ENCODE data around the gene KRR1. TPM values are rescaled to one million over a fixed set of nuclear protein-coding genes. Genes with fewer than 3 reads are reported as not detected.
A peak's percentile ranks its signal among the peaks of the same experiment; 100 is the strongest.

KRR1 gene
- total RNA-seq = 100 to 1,000 TPM in 1 of 5 experiments, 10 to 100 TPM in 4; 69.3 to 120 (median 74.3) TPM
- 10 to 100 TPM; 64.0 to 67.2 TPM for polyA plus RNA-seq
- total RNA-seq = 113 reads per million, percentile 86 among the genes with 10 or more reads in this experiment

DNA sequence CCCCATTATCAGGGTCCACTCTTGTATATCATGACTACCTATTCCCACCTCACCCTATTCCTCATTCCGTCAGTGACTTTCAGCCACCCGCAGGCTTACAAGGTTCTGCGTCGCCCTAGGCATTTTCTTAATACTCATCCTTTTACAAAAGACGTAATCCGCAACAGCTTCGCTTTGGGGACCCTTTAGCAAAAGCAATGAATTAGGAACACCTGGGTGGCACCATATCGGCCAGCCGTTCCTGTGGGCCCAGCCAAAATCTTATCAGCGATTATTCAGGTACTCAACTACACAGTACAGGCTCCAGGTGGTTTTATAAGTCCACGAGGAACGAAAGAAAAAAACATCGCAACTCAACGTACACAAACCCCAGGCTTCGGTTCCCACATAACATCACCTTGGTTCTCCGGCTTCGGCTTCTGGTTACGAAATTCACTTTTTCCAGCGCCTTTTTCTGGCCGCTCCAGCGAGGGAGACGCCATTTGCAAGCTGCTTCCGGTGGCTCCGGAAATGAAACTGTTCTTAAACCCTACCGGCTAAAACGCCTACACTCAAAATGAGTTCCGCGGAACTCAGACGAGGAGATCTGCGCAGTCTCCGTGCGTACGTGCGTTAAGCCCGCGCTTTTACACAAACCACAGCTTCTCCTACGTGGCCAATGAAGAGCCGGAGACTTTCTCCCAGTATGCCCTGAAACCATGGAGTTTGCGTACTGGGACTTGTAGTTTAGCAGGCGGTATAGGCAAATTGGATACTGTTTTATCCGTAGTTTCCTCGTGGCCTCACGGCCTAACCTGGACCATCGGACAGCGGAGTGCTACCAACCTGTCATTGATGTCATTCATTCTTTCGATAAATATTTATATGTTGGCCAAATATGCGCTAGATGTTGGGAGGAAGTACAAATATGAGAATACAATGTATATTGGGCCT lies at the start of gene KRR1:
KRR1 (minus strand) TSS at position 494 of the 933 bp plus-strand sequence; CDS start at position 482, 12 bp downstream.
- H3K27ac ChIP-seq (ENCODE audit: low read depth, low read length) = peak within 1 kb of the TSS; percentile 89
- Mint-ChIP-seq H3K4me3 (peak within 1 kb of the TSS; percentile 96 to 100 (median 99)), H3K27ac (peak within 1 kb of the TSS; percentile 96 to 100 (median 99)), H3K9me3 (peaks cover 0 to 6% (median 0%) of the 10 kb centered on the region in 11 donors), H3K36me3 (peaks cover 0 to 9% (median 6%) of the 10 kb centered on the region in 5 donors), H3K27me3 (no peaks in the 10 kb centered on the region), H3K4me1 (peaks cover 15 to 47% (median 38%) of the 10 kb centered on the region in 7 donors)
- DNase-seq (peak; percentile 60 to 93 (median 90)), ATAC-seq (peak; percentile 98)
- peaks cover 0 to 11% (median 0%) of the 10 kb centered on the region in 3 experiments for H3K36me3 ChIP-seq (ENCODE audit: control insufficient read depth in 2 of 3, insufficient read depth in 3 of 3, low read length in 3 of 3)
- H3K4me3 ChIP-seq (ENCODE audit: low read length) = peak within 1 kb of the TSS; percentile 90
- H3K4me1 ChIP-seq (ENCODE audit: control insufficient read depth in 2 of 2, insufficient read depth in 2 of 2, low read length in 2 of 2) = peaks cover 13% of the 10 kb centered on the region in 2 donors
- no peaks in the 10 kb centered on the region for H3K9me3 ChIP-seq (ENCODE audit: control insufficient read depth in 2 of 3, low read length in 3 of 3)
- intact Hi-C loops (cut with micrococcal nuclease) = loop anchor here (1.0 to 10.0 kb wide), 13 partner anchors 31 to 1553 kb away; partner anchors contain the start of genes ATXN7L3B (in 2 of the 2), BBS10 (in 2 of the 2), GLIPR1 (in 2 of the 2) and GLIPR1L2 (in 2 of the 2)
- CTCF ChIA-PET = interaction anchor here (1.1 to 1.4 kb wide), 6 partner anchors 15 to 520 kb away, joined by 3 to 7 read pairs (median 4); partner anchors contain the start of genes GLIPR1L1 and PHLDA1
- POLR2A ChIA-PET = interaction anchor here (0.8 to 3.2 kb wide), 15 partner anchors 9 to 1048 kb away, joined by 3 to 15 read pairs (median 5); partner anchors contain the start of genes BBS10, GLIPR1, GLIPR1L2 and NAP1L1
- H3K27me3 ChIP-seq (ENCODE audit: control insufficient read depth in 2 of 2, insufficient read depth in 2 of 2, low read length in 2 of 2) = no peaks in the 10 kb centered on the region

DNA sequence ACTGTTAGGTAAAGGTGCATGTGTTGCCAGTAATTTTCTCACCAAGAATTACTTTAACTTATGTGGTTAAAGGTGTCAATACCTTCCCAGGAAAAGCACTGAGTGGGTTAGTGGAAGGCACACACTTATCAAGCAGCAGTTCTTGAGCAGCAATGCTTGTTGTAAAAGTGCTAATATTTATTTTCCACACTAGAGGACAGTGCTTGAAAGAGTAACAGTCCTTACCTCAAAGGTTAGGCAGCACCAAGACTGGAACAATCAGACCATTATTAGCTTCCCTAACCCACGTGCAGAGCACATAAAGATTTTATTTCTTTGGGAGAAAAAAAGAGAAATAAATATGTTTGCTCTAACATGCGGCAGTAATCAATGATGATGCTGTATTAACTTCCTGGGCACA lies 48.8 kb upstream of the KRR1 start:
- Mint-ChIP-seq H3K27me3 (peaks cover 10 to 32% (median 27%) of the 10 kb centered on the region in 5 donors), H3K4me1 (peaks cover 0 to 2% (median 0%) of the 10 kb centered on the region in 7 donors), H3K27ac (no peak overlapping the region), H3K9me3 (no peaks in the 10 kb centered on the region), H3K4me3 (no peak overlapping the region), H3K36me3 (no peaks in the 10 kb centered on the region)
- DNase-seq (no peak), ATAC-seq (no peak)
- intact Hi-C loops (cut with micrococcal nuclease) = loop anchor here in 1 of 2 donors (1.0 kb wide), 1 partner anchor 477 kb away; no protein-coding TSS in a partner anchor
- CTCF ChIA-PET = no interaction called here
- no peak overlapping the region for H3K4me3 ChIP-seq (ENCODE audit: low read length)
- H3K36me3 ChIP-seq (ENCODE audit: control insufficient read depth in 2 of 3, insufficient read depth in 3 of 3, low read length in 3 of 3) = no peaks in the 10 kb centered on the region
- no peak overlapping the region for H3K27ac ChIP-seq (ENCODE audit: low read depth, low read length)
- H3K4me1 ChIP-seq (ENCODE audit: control insufficient read depth in 2 of 2, insufficient read depth in 2 of 2, low read length in 2 of 2) = no peaks in the 10 kb centered on the region
- H3K9me3 ChIP-seq (ENCODE audit: control insufficient read depth in 2 of 3, low read length in 3 of 3) = no peaks in the 10 kb centered on the region
- H3K27me3 ChIP-seq (ENCODE audit: control insufficient read depth in 2 of 2, insufficient read depth in 2 of 2, low read length in 2 of 2) = no peaks in the 10 kb centered on the region
- POLR2A ChIA-PET = no interaction called here

DNA sequence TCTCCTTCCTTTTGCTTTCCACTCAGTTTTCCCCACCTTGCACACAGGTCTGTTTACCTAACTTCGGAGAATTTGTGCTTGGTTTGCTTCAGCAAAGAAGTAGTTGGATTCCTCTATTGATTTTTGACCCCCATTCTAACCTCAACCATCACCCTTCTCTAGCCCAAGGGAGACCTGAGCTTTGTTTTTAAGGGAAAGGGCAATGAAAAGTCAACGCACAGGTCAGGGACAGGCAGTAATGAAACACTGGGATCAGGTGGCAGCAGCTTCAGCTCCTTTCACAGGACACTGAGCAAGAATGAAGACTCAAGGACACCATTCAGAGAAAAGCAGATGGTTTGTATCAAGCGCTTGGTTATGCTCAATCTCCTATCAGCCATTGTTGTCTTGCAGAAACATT lies 46.9 kb upstream of the KRR1 start:
- no peak overlapping the region for H3K4me3 ChIP-seq (ENCODE audit: low read length)
- Mint-ChIP-seq H3K27ac (no peak overlapping the region), H3K4me3 (no peak overlapping the region), H3K9me3 (no peaks in the 10 kb centered on the region), H3K4me1 (no peaks in the 10 kb centered on the region), H3K27me3 (peaks cover 10 to 34% (median 29%) of the 10 kb centered on the region in 5 donors), H3K36me3 (no peaks in the 10 kb centered on the region)
- no peak overlapping the region for H3K27ac ChIP-seq (ENCODE audit: low read depth, low read length)
- no peaks in the 10 kb centered on the region for H3K36me3 ChIP-seq (ENCODE audit: control insufficient read depth in 2 of 3, insufficient read depth in 3 of 3, low read length in 3 of 3)
- DNase-seq (no peak), ATAC-seq (no peak)
- H3K9me3 ChIP-seq (ENCODE audit: control insufficient read depth in 2 of 3, low read length in 3 of 3) = no peaks in the 10 kb centered on the region
- ChIA-PET POLR2A (no interaction called here), CTCF (no interaction called here)
- intact Hi-C loops (cut with micrococcal nuclease) = no loop called here
- H3K27me3 ChIP-seq (ENCODE audit: control insufficient read depth in 2 of 2, insufficient read depth in 2 of 2, low read length in 2 of 2) = no peaks in the 10 kb centered on the region
- H3K4me1 ChIP-seq (ENCODE audit: control insufficient read depth in 2 of 2, insufficient read depth in 2 of 2, low read length in 2 of 2) = no peaks in the 10 kb centered on the region

DNA sequence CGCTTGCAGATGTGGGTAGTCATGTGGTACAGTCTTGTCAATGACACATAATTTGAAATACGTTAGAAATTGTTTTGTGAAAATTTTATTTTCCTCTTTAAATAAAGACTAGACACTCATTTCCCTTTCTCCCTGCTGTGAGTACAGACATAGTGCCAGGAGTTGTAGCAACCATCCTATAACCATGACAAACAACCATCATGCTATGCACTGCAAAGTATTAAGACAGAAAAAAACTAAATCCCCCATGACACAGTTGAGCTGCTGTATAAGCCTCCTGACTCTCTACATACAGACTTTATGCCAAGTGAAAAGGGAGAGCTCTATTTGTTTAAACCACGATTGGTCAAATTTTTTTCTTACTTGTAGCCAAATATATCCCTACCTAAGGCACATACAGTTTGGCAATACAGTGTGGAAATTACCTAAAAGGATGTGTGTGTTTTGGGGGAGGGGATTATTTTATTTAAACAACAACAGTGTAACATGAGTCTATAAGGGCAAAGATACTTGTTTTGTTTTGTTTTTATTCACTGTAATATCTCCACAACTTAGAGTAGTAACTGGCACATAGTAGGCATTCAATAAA lies 45.0 kb upstream of the KRR1 start:
- Mint-ChIP-seq H3K36me3 (no peaks in the 10 kb centered on the region), H3K27me3 (peaks cover 8 to 39% (median 20%) of the 10 kb centered on the region in 5 donors)
- CTCF ChIA-PET = no interaction called here

DNA sequence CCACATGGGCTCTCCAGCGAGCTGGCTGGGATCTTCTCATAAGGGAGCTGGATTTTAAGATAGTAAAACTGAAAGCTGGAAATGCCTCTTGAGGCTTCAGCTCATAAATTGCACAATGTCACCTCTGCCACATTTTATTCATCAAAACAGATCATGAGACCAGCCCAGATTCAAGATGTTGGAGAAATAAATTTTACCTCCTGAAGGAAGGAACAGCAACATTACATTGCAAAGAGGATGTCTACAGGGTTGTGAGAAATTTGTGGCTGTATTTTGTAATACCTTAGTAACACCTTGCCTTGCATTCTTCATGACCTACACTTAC lies 43.1 kb upstream of the KRR1 start:
- Histone ChIP-seq H3K27me3 (ENCODE audit: control insufficient read depth in 2 of 2, insufficient read depth in 2 of 2, low read length in 2 of 2) (no peaks in the 10 kb centered on the region), H3K4me1 (ENCODE audit: control insufficient read depth in 2 of 2, insufficient read depth in 2 of 2, low read length in 2 of 2) (no peaks in the 10 kb centered on the region), H3K36me3 (ENCODE audit: control insufficient read depth in 2 of 3, insufficient read depth in 3 of 3, low read length in 3 of 3) (no peaks in the 10 kb centered on the region), H3K4me3 (ENCODE audit: low read length) (no peak overlapping the region), H3K27ac (ENCODE audit: low read depth, low read length) (no peak overlapping the region), H3K9me3 (ENCODE audit: control insufficient read depth in 2 of 3, low read length in 3 of 3) (no peaks in the 10 kb centered on the region)
- Mint-ChIP-seq H3K4me3 (no peak overlapping the region), H3K9me3 (no peaks in the 10 kb centered on the region), H3K27me3 (peaks cover 10 to 48% (median 19%) of the 10 kb centered on the region in 5 donors), H3K4me1 (no peaks in the 10 kb centered on the region), H3K27ac (no peak overlapping the region), H3K36me3 (no peaks in the 10 kb centered on the region)
- ChIA-PET POLR2A (interaction anchor here (0.7 kb wide), 1 partner anchor 774 kb away, joined by 3 read pairs; no protein-coding TSS in a partner anchor), CTCF (no interaction called here)
- ATAC-seq (no peak), DNase-seq (no peak)
- intact Hi-C loops (cut with micrococcal nuclease) = no loop called here

More for the DNA sequence above, 45.0 kb upstream of the KRR1 start:
- no peak overlapping the region for H3K4me3 Mint-ChIP-seq
- no peaks in the 10 kb centered on the region for H3K36me3 ChIP-seq (ENCODE audit: control insufficient read depth in 2 of 3, insufficient read depth in 3 of 3, low read length in 3 of 3)
- no peaks in the 10 kb centered on the region for H3K4me1 ChIP-seq (ENCODE audit: control insufficient read depth in 2 of 2, insufficient read depth in 2 of 2, low read length in 2 of 2)
- POLR2A ChIA-PET = no interaction called here
- no peaks in the 10 kb centered on the region for H3K9me3 ChIP-seq (ENCODE audit: control insufficient read depth in 2 of 3, low read length in 3 of 3)
- H3K27me3 ChIP-seq (ENCODE audit: control insufficient read depth in 2 of 2, insufficient read depth in 2 of 2, low read length in 2 of 2) = no peaks in the 10 kb centered on the region
- no peaks in the 10 kb centered on the region for H3K9me3 Mint-ChIP-seq
- no peak overlapping the region for H3K27ac ChIP-seq (ENCODE audit: low read depth, low read length)
- intact Hi-C loops (cut with micrococcal nuclease) = no loop called here
- DNase-seq (no peak), ATAC-seq (no peak)
- H3K27ac Mint-ChIP-seq = no peak overlapping the region
- no peaks in the 10 kb centered on the region for H3K4me1 Mint-ChIP-seq
- H3K4me3 ChIP-seq (ENCODE audit: low read length) = no peak overlapping the region

DNA sequence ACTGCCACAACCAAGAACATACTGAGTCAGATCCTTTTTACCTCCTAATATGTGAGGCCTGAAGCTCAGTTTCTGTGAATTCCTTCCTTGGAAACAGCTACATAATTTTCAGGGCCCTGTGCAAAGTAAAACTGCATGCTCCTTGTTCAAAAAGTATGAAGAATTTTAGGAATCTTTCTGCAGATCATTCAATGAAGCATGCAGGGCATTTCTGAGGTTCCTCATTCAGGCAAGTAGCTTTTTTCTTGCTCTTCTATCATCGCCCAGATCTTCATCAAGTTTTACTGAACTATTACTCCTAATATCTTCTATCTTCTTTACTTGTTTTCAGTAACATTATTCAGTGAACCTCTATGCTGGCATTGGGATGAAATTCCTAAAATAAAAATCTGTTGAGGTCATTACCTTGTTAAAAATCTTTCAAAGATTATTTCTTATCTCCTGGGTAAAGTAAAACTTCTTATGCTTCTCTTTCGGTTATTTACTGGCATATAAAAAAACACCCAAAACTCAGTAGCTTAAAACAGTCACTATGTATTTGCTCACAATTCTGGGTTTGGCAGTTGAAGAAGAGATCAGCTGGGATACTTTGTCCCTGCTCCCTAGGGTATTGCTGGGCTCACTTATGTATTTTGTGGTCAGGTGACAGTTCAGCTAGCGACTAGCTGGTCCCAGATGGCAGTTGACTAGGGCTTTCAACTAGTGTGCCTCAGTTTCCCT lies 42.6 kb upstream of the KRR1 start:
- Mint-ChIP-seq H3K4me1 (no peaks in the 10 kb centered on the region), H3K27me3 (peaks cover 10 to 47% (median 21%) of the 10 kb centered on the region in 5 donors), H3K4me3 (no peak overlapping the region), H3K36me3 (no peaks in the 10 kb centered on the region), H3K9me3 (no peaks in the 10 kb centered on the region), H3K27ac (no peak overlapping the region)
- no peaks in the 10 kb centered on the region for H3K9me3 ChIP-seq (ENCODE audit: control insufficient read depth in 2 of 3, low read length in 3 of 3)
- no peak for DNase-seq
- H3K4me1 ChIP-seq (ENCODE audit: control insufficient read depth in 2 of 2, insufficient read depth in 2 of 2, low read length in 2 of 2) = no peaks in the 10 kb centered on the region
- intact Hi-C loops (cut with micrococcal nuclease) = no loop called here
- H3K4me3 ChIP-seq (ENCODE audit: low read length) = no peak overlapping the region
- no peak overlapping the region for H3K27ac ChIP-seq (ENCODE audit: low read depth, low read length)
- POLR2A ChIA-PET = interaction anchor here (0.7 kb wide), 1 partner anchor 775 kb away, joined by 3 read pairs; no protein-coding TSS in a partner anchor
- CTCF ChIA-PET = no interaction called here
- no peaks in the 10 kb centered on the region for H3K27me3 ChIP-seq (ENCODE audit: control insufficient read depth in 2 of 2, insufficient read depth in 2 of 2, low read length in 2 of 2)
- no peak for ATAC-seq
- H3K36me3 ChIP-seq (ENCODE audit: control insufficient read depth in 2 of 3, insufficient read depth in 3 of 3, low read length in 3 of 3) = no peaks in the 10 kb centered on the region

Data from naive thymus-derived CD4-positive, alpha-beta T cell (primary cell).